Loucy (cell line): Measurements from ENCODE around the gene MYL12A.
A peak's percentile ranks its signal among the peaks of the same experiment; 100 is the strongest.

Experiments used
- H2AFZ ChIP-seq: fragments of 200-600 bp; sonication (generic); 2 replicates; pipeline ENCODE4 v1.6.0; 2016; ENCODE audit warnings: antibody characterized with exemption, mild to moderate bottlenecking, low read length, moderate library complexity
- H3F3A ChIP-seq: fragments of 200-600 bp; 2 replicates; pipeline ENCODE4 v1.6.0; 2016; ENCODE audit warnings: antibody characterized with exemption, low read depth, mild to moderate bottlenecking
- H3K27me3 ChIP-seq: fragments of 200-600 bp; sonication (generic); 2 replicates; pipeline ENCODE4 v1.6.1; 2014; ENCODE audit warnings: low read length, mild to moderate bottlenecking; ENCODE audit not compliant: insufficient read depth, poor library complexity, severe bottlenecking
- H3K36me3 ChIP-seq: fragments of 200-600 bp; sonication (generic); 2 replicates; pipeline ENCODE4 v1.6.1; 2016; ENCODE audit warnings: low read length; ENCODE audit not compliant: insufficient read depth
- H3K4me1 ChIP-seq: fragments of 200-600 bp; sonication (generic); 2 replicates; pipeline ENCODE4 v1.5.1; 2014; ENCODE audit warnings: low read length, mild to moderate bottlenecking; ENCODE audit not compliant: insufficient read depth, poor library complexity, severe bottlenecking
- H3K4me2 ChIP-seq: fragments of 200-600 bp; sonication (generic); 2 replicates; pipeline ENCODE4 v1.6.0; 2014; ENCODE audit warnings: antibody characterized with exemption, low read length, low read depth, mild to moderate bottlenecking; ENCODE audit not compliant: poor library complexity, severe bottlenecking
- H3K4me3 ChIP-seq: fragments of 200-600 bp; sonication (generic); 2 replicates; pipeline ENCODE4 v1.5.1; 2014; ENCODE audit warnings: low read length, mild to moderate bottlenecking, mixed read lengths; ENCODE audit not compliant: poor library complexity, severe bottlenecking
- H3K79me2 ChIP-seq: fragments of 200-600 bp; sonication (generic); 2 replicates; pipeline ENCODE4 v1.6.1; 2014; ENCODE audit warnings: low read length; ENCODE audit not compliant: insufficient read depth
- H3K9ac ChIP-seq: fragments of 200-600 bp; sonication (generic); 2 replicates; pipeline ENCODE4 v1.6.0; 2014; ENCODE audit warnings: mild to moderate bottlenecking, low read depth, low read length, moderate library complexity; ENCODE audit not compliant: poor library complexity, severe bottlenecking
- H3K9me2 ChIP-seq: fragments of 200-600 bp; sonication (generic); replicated peaks from 2 replicates; pipeline ENCODE4 v1.6.1; 2016; ENCODE audit warnings: low read depth, low read length, mixed read lengths
- H3K9me3 ChIP-seq: fragments of 200-600 bp; sonication (generic); 2 replicates; pipeline ENCODE4 v1.6.1; 2014; ENCODE audit warnings: mild to moderate bottlenecking, antibody characterized with exemption, low read length, low read depth; ENCODE audit not compliant: insufficient read depth
- H4K20me1 ChIP-seq: fragments of 200-600 bp; sonication (generic); 2 replicates; pipeline ENCODE4 v1.6.0; 2014; ENCODE audit warnings: antibody characterized with exemption, low read length, mild to moderate bottlenecking; ENCODE audit not compliant: insufficient read depth, poor library complexity, severe bottlenecking
- CTCF ChIP-seq: fragments of 200-600 bp; sonication (generic); conservative IDR thresholded peaks from 2 replicates; pipeline ENCODE4 v1.5.1; 2014; ENCODE audit warnings: mild to moderate bottlenecking, antibody characterized with exemption, low read length
- EZH2phosphoT487 ChIP-seq: fragments of 200-600 bp; IDR thresholded peaks from 2 replicates; pipeline ENCODE4 v1.6.1; 2018; ENCODE audit warnings: antibody characterized with exemption, mild to moderate bottlenecking, moderate library complexity, borderline replicate concordance

MYL12A gene

GRCh38 chr18:3254725-3255124 is 7.1 kb downstream of the MYL12A start:
- peaks cover 73% of the 10 kb centered on the region for H3K79me2 ChIP-seq
- peaks cover 57% of the 10 kb centered on the region for H3K36me3 ChIP-seq
- peaks cover 4% of the 10 kb centered on the region; the same call in 1 of the 2 replicates for H3F3A ChIP-seq

GRCh38 chr18:3255611-3256165 is 8.1 kb downstream of the MYL12A start:
- TF ChIP-seq EZH2phosphoT487 (no peak), CTCF (no peak)
- Histone ChIP-seq H3K9ac (no peak overlapping the region), H3K36me3 (peaks cover 57% of the 10 kb centered on the region), H3K4me1 (peaks cover 60% of the 10 kb centered on the region), H3K4me2 (peak overlapping the region; percentile 98), H3K9me3 (no peaks in the 10 kb centered on the region), H2AFZ (no peak overlapping the region), H3F3A (peaks cover 4% of the 10 kb centered on the region; the same call in 1 of the 2 replicates), H3K9me2 (no peaks in the 10 kb centered on the region), H3K27me3 (no peaks in the 10 kb centered on the region), H3K79me2 (peaks cover 73% of the 10 kb centered on the region), H3K4me3 (no peak overlapping the region), H4K20me1 (peaks cover 48% of the 10 kb centered on the region)

More at GRCh38 chr18:3254725-3255124, 7.1 kb downstream of the MYL12A start:
- no peak overlapping the region for H2AFZ ChIP-seq
- no peak overlapping the region for H3K9ac ChIP-seq
- TF ChIP-seq CTCF: no peak
- TF ChIP-seq EZH2phosphoT487: no peak
- peaks cover 57% of the 10 kb centered on the region for H4K20me1 ChIP-seq
- H3K9me3 ChIP-seq: no peaks in the 10 kb centered on the region
- no peaks in the 10 kb centered on the region for H3K9me2 ChIP-seq
- no peak overlapping the region for H3K4me3 ChIP-seq
- H3K4me2 ChIP-seq: peak overlapping the region; percentile 98
- peaks cover 51% of the 10 kb centered on the region for H3K4me1 ChIP-seq
- no peaks in the 10 kb centered on the region for H3K27me3 ChIP-seq

GRCh38 chr18:3256693-3257626 is 9.4 kb downstream of the MYL12A start:
- peaks cover 57% of the 10 kb centered on the region for H3K36me3 ChIP-seq
- H3K4me2 ChIP-seq: no peak overlapping the region

More at GRCh38 chr18:3256693-3257626, 9.4 kb downstream of the MYL12A start:
- Histone ChIP-seq H3K79me2 (peaks cover 69% of the 10 kb centered on the region), H3K9ac (no peak overlapping the region), H2AFZ (no peak overlapping the region), H3K4me3 (no peak overlapping the region), H3F3A (peaks cover 4% of the 10 kb centered on the region; the same call in 1 of the 2 replicates), H3K9me2 (no peaks in the 10 kb centered on the region), H4K20me1 (peaks cover 36% of the 10 kb centered on the region), H3K9me3 (no peaks in the 10 kb centered on the region), H3K4me1 (peaks cover 57% of the 10 kb centered on the region), H3K27me3 (no peaks in the 10 kb centered on the region)
- TF ChIP-seq EZH2phosphoT487 (no peak), CTCF (no peak)
